ENCODE data around the gene AGR3.

AGR3 gene

DNA sequence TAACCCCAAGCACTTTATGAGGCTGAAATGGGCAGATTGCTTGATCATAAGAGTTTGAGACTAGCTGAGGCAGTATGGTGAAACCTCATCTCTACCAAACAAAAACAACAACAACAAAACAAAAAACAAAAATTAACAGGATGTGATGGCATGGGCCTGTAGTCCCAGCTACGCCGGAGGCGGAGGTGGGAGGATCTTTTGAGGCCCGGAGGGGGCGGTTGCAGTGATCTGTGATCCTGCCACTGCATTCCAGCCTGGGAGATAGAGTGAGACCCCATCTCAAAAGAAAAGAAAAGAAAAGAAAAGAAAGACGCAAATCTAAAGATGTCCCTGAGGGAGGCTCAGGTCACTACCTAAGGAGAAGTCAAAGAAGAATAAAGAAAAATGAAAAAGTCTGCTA is 41.7 kb downstream of the AGR3 start:
- no peak overlapping the region for H2AFZ ChIP-seq (ENCODE audit: low read depth, low read length)
- H3K9me3 ChIP-seq (ENCODE audit: low read length): no peaks in the 10 kb centered on the region
- no peaks in the 10 kb centered on the region for H3K27me3 ChIP-seq (ENCODE audit: insufficient read depth, low read length)
- H3K36me3 ChIP-seq (ENCODE audit: insufficient read depth, low read length): no peaks in the 10 kb centered on the region
- no peak overlapping the region for H3K4me3 ChIP-seq (ENCODE audit: low read length)
- H3K4me1 ChIP-seq (ENCODE audit: insufficient read depth, low read length): no peaks in the 10 kb centered on the region

DNA sequence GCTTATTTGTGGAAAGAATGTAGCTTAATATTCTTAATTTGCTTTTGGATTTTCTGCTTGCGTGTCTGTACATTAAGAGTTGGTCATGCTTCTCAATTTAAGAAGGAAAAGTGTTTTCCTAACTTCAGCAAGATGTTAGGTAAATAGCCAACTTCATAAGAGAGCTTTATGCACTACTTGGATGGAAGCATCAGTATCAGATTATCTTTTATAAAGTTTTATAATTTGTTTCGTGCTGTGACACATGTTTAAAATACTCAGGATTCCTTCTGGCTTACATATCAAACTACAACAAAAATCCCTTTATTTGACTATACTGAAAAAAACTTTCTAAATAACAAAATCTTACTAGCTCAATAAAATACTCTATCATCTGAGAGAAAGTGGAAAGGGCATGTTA is 42.1 kb downstream of the AGR3 start:
- H3K9me3 ChIP-seq (ENCODE audit: low read length): no peaks in the 10 kb centered on the region
- no peak overlapping the region for H3K4me3 ChIP-seq (ENCODE audit: low read length)
- H3K27me3 ChIP-seq (ENCODE audit: insufficient read depth, low read length): no peaks in the 10 kb centered on the region
- H3K36me3 ChIP-seq (ENCODE audit: insufficient read depth, low read length): no peaks in the 10 kb centered on the region
- no peak overlapping the region for H2AFZ ChIP-seq (ENCODE audit: low read depth, low read length)
- no peaks in the 10 kb centered on the region for H3K4me1 ChIP-seq (ENCODE audit: insufficient read depth, low read length)

DNA sequence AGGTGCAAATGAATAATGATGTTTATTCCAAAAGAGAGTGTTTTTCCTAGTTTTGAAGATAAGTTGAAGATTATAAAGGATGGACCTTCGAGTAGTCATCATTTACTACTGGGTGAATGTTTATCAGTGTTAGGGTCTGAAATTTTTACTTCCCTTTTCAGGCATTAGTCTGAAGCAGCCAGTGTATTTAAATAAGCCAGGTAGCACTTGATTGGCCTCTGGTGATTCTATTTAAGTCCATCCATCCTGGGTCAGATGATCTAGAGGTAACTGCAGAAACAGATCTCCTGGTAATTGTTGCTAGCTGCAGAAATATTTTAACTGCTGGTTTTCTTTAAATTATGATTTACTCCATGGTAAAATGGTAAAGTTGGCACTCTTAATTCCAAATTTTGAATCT is 42.9 kb downstream of the AGR3 start:
- H3K27me3 ChIP-seq (ENCODE audit: insufficient read depth, low read length): no peaks in the 10 kb centered on the region
- no peaks in the 10 kb centered on the region for H3K9me3 ChIP-seq (ENCODE audit: low read length)
- H3K4me3 ChIP-seq (ENCODE audit: low read length): no peak overlapping the region
- H2AFZ ChIP-seq (ENCODE audit: low read depth, low read length): no peak overlapping the region
- no peaks in the 10 kb centered on the region for H3K4me1 ChIP-seq (ENCODE audit: insufficient read depth, low read length)
- H3K36me3 ChIP-seq (ENCODE audit: insufficient read depth, low read length): no peaks in the 10 kb centered on the region

DNA sequence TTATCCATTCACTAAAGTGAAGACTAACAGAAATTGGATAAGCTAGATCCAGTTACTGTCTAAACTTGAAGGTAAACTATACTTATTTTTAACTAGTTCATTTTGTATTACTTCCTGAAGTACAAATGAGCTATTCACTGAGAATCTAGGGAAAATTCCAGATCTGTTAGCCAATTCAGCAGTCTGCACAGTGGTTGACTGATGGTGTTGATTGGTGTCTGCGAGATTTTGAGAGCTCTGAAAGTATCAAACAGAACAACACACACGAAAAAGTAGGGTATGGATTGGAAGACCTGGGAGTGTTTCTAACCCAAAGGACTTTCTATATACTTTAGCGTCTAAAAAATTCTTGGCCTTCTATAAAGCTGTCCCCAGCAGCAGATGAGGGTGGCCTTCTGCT is 43.4 kb downstream of the AGR3 start:
- Histone ChIP-seq H2AFZ (ENCODE audit: low read depth, low read length) (no peak overlapping the region), H3K9me3 (ENCODE audit: low read length) (no peaks in the 10 kb centered on the region), H3K4me3 (ENCODE audit: low read length) (no peak overlapping the region), H3K36me3 (ENCODE audit: insufficient read depth, low read length) (no peaks in the 10 kb centered on the region), H3K4me1 (ENCODE audit: insufficient read depth, low read length) (no peaks in the 10 kb centered on the region), H3K27me3 (ENCODE audit: insufficient read depth, low read length) (no peaks in the 10 kb centered on the region)

DNA sequence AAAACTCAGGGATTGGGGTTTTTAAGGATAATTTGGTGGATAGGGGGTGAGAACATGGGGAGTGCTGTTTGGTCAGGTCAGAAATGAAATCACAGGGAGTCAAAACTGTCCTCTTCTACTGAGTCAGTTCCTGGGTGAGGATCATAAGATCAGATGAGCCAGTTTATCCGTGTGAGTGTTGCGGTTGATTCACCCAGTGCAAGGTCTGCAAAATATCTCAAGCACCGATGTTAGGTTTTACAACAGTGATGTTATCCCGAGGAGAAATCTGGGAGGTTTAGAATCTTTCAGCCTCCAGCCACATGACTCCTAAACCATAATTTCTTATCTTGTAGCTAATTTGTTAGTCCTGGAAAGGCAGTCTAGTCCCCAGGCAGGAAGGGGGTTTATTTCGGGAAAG is 45.3 kb downstream of the AGR3 start:
- Histone ChIP-seq H3K4me1 (ENCODE audit: insufficient read depth, low read length) (peaks cover 3% of the 10 kb centered on the region), H3K4me3 (ENCODE audit: low read length) (no peak overlapping the region), H3K36me3 (ENCODE audit: insufficient read depth, low read length) (no peaks in the 10 kb centered on the region), H2AFZ (ENCODE audit: low read depth, low read length) (no peak overlapping the region), H3K9me3 (ENCODE audit: low read length) (no peaks in the 10 kb centered on the region), H3K27me3 (ENCODE audit: insufficient read depth, low read length) (no peaks in the 10 kb centered on the region)

DNA sequence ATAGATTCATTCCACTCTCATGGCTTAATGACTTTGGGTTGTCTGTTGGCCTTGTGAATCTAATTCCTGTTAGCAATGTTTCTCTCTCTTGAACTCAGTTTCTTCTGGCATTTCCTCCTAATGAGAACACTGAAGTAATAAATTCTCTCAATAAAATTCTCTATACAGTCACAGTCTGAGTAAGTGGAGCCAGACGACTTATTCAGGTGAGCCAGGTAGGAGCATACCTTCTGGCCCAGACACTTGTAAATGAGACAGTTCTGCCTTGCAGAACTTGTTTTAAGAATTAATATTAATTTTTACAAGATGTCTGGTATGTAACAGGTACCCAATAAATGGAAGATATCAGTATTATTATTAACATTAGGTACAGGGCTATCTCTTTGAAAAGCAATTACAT is 48.4 kb downstream of the AGR3 start:
- no peaks in the 10 kb centered on the region for H3K36me3 ChIP-seq (ENCODE audit: insufficient read depth, low read length)
- no peaks in the 10 kb centered on the region for H3K9me3 ChIP-seq (ENCODE audit: low read length)
- H3K27me3 ChIP-seq (ENCODE audit: insufficient read depth, low read length): no peaks in the 10 kb centered on the region
- no peak overlapping the region for H3K4me3 ChIP-seq (ENCODE audit: low read length)
- peaks cover 3% of the 10 kb centered on the region for H3K4me1 ChIP-seq (ENCODE audit: insufficient read depth, low read length)
- H2AFZ ChIP-seq (ENCODE audit: low read depth, low read length): no peak overlapping the region

DNA sequence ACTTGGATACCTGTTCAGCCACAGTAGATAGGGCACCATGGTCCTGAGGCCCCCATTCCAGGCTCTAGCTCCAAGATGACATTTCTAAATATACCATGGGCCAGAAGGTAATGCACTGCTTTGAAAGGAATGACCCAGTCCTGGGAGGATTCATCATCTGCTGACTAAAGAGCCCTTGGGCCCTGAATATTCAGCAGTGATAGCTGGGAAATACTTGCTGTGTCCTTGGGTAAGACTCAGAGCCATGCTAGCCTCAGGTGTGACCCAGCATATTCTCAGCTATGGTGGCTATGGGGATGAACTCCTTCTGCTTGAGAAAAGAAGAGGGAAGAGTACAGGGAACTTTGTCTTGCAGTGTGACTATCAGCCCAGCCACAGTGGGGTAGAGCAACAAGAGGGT is 55.7 kb downstream of the AGR3 start:
- Histone ChIP-seq H3K4me3 (ENCODE audit: low read length) (no peak overlapping the region), H3K4me1 (ENCODE audit: insufficient read depth, low read length) (no peaks in the 10 kb centered on the region)

DNA sequence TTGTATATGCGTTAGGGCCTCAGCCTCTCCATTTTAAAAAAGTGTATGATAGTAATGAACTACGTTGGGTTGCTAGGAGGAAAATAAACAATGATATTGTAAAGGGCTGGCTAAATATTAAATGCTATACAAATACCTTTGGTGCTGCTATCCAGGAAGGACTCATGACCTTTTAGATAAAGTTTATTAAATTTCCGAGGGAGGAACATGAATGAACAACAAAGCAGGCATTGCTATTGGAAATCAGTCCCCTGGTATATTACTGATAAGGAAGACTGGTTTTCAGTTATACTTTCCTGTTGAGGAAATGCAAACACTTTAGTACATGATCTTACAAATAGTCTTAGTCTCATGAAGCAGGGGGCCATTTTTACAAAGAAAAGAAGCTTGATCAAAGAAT is 59.8 kb downstream of the AGR3 start:
- Histone ChIP-seq H2AFZ (ENCODE audit: low read depth, low read length) (no peak overlapping the region), H3K9me3 (ENCODE audit: low read length) (no peaks in the 10 kb centered on the region), H3K4me1 (ENCODE audit: insufficient read depth, low read length) (peaks cover 5% of the 10 kb centered on the region), H3K27me3 (ENCODE audit: insufficient read depth, low read length) (no peaks in the 10 kb centered on the region), H3K4me3 (ENCODE audit: low read length) (no peak overlapping the region), H3K36me3 (ENCODE audit: insufficient read depth, low read length) (no peaks in the 10 kb centered on the region)

More for the DNA sequence above, 55.7 kb downstream of the AGR3 start:
- H3K36me3 ChIP-seq (ENCODE audit: insufficient read depth, low read length): no peaks in the 10 kb centered on the region
- no peaks in the 10 kb centered on the region for H3K9me3 ChIP-seq (ENCODE audit: low read length)
- no peak overlapping the region for H2AFZ ChIP-seq (ENCODE audit: low read depth, low read length)
- no peaks in the 10 kb centered on the region for H3K27me3 ChIP-seq (ENCODE audit: insufficient read depth, low read length)

DNA sequence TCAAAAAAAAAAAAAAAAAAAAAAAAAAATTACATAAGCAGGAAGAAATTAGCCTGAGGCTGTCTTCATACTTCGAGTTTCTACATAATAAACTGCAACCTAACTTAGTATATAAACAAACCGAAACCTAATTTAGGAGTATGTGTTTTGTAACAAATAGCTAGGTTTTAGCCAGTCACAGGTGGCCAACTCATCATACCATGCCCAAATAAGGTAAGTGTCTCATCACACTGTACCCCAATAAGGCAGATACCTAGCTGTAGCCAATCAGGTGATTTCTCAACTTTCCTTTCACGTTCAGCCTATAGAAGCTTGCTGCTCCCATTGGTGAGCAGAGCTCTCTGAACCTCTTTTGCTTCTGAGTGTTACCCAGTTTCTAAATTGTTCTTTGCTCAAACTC is 63.1 kb downstream of the AGR3 start:
- peaks cover 10% of the 10 kb centered on the region for H3K4me1 ChIP-seq (ENCODE audit: insufficient read depth, low read length)
- no peaks in the 10 kb centered on the region for H3K27me3 ChIP-seq (ENCODE audit: insufficient read depth, low read length)
- no peak overlapping the region for H2AFZ ChIP-seq (ENCODE audit: low read depth, low read length)
- H3K4me3 ChIP-seq (ENCODE audit: low read length): no peak overlapping the region
- H3K9me3 ChIP-seq (ENCODE audit: low read length): no peaks in the 10 kb centered on the region
- H3K36me3 ChIP-seq (ENCODE audit: insufficient read depth, low read length): no peaks in the 10 kb centered on the region

DNA sequence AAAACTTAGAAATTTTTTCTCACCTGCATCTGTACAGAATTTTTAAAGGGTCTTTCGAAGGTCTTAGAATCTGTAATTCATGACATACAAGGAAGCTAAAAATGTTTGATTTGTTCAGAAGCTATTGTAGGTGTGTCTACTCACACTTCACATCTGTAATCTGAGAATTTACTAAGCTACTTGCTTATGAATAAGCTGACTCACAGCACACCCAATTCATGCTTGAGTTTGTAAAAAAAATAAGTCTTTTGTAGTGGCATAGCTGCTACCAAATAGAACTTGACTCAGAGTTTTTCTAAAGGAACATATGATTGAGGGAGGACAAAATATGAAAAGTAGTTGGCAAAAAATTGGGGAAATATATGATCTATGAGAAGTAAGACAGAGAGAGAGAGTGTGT is 64.2 kb downstream of the AGR3 start:
- no peaks in the 10 kb centered on the region for H3K9me3 ChIP-seq (ENCODE audit: low read length)
- H3K36me3 ChIP-seq (ENCODE audit: insufficient read depth, low read length): no peaks in the 10 kb centered on the region
- H3K4me3 ChIP-seq (ENCODE audit: low read length): no peak overlapping the region
- H3K27me3 ChIP-seq (ENCODE audit: insufficient read depth, low read length): no peaks in the 10 kb centered on the region
- no peak overlapping the region for H2AFZ ChIP-seq (ENCODE audit: low read depth, low read length)
- peaks cover 11% of the 10 kb centered on the region for H3K4me1 ChIP-seq (ENCODE audit: insufficient read depth, low read length)

DNA sequence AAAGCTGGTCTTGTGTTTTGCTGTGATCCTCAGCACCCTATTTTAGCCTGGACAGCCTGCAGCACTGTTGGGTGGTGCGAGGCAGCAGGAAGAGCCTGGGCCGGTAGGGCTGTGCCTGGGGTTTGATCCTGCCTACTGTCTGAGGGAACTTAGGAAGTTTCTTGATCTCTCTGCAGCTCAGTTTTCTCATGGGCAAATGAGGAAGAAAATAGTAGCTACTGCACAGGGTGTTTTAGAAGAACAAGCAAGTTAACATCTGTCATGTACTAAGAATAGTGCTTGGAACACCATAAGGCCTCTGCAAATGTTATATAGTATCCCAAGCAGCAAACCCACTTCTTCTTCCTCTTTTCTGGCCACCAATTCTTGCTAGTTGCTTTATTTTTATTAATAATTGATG is 65.0 kb downstream of the AGR3 start:
- Histone ChIP-seq H3K4me1 (ENCODE audit: insufficient read depth, low read length) (peaks cover 13% of the 10 kb centered on the region), H2AFZ (ENCODE audit: low read depth, low read length) (no peak overlapping the region), H3K36me3 (ENCODE audit: insufficient read depth, low read length) (no peaks in the 10 kb centered on the region), H3K4me3 (ENCODE audit: low read length) (no peak overlapping the region), H3K27me3 (ENCODE audit: insufficient read depth, low read length) (no peaks in the 10 kb centered on the region), H3K9me3 (ENCODE audit: low read length) (no peaks in the 10 kb centered on the region)

DNA sequence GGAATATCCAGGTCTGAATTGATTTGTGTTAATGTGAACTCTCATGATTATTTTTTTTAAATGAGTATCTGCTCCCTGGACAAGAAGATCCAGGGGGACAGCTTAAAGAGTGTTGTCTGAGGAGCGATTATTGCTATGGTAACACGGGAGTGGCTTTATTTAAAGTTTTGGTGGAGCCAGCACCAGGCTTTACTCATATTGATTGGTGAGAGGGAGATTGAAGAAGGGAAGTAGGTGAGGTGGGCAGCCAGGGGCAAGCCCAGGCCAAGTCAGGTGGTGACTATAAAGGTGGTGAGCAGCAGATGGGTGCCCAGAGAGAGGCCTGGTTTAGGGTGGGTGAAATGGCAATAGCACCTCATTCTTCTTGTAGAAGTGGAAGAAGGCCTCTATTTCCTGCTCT is 66.8 kb downstream of the AGR3 start:
- no peaks in the 10 kb centered on the region for H3K9me3 ChIP-seq (ENCODE audit: low read length)
- H3K4me3 ChIP-seq (ENCODE audit: low read length): no peak overlapping the region
- no peaks in the 10 kb centered on the region for H3K36me3 ChIP-seq (ENCODE audit: insufficient read depth, low read length)
- no peaks in the 10 kb centered on the region for H3K27me3 ChIP-seq (ENCODE audit: insufficient read depth, low read length)
- H3K4me1 ChIP-seq (ENCODE audit: insufficient read depth, low read length): peaks cover 13% of the 10 kb centered on the region
- no peak overlapping the region for H2AFZ ChIP-seq (ENCODE audit: low read depth, low read length)

DNA sequence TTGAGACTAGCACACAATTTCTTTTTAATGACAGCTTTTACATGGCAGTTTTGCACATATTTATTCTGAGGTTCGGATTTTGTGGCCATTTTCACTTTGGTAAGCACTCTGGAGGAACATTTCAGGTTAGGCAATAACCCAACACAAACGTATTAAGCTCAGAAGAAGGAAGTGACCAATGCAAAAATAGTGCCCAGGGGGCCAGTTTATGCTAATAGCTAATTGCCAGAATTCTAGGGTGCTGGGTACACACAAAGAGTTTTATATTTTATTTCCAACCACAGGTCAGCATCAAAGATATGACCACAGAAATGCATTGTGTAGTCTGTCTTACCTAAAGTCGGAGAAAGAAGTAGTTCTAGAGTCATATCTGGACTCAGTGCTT is 68.6 kb downstream of the AGR3 start:
- Histone ChIP-seq H3K36me3 (ENCODE audit: insufficient read depth, low read length) (no peaks in the 10 kb centered on the region), H3K27me3 (ENCODE audit: insufficient read depth, low read length) (no peaks in the 10 kb centered on the region), H3K9me3 (ENCODE audit: low read length) (no peaks in the 10 kb centered on the region), H3K4me1 (ENCODE audit: insufficient read depth, low read length) (peaks cover 13% of the 10 kb centered on the region), H3K4me3 (ENCODE audit: low read length) (no peak overlapping the region), H2AFZ (ENCODE audit: low read depth, low read length) (no peak overlapping the region)

DNA sequence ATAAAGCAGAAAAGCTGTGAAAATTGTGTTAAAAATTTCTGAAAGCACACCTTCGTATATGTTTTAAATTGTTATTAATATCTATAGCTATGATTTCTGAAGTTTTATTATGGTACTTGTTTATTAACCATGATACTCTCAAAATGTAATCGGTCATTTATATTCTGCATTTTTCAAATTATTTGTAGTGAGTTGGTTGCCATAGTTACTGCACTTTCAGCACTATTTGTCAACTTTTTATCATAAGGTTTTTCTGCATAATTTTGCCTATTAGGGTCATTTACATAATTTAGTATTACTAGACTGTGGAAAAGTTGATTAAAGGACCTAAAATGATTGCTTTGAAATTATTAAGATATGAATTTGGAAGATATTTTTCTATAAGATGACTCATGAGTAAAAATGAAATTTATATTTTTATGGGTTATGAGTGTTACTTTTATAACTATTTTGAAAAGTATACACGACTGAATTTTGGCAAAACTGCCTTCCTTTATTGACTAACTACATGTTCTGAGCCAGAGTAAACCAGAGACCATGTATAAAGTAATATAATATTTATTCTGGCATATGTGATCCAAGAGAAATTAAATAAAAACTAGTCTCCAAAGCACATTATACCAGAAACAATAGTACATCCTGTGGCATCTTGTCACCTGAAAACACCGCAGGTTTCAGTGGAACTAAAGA is 69.1 kb downstream of the AGR3 start:
- Histone ChIP-seq H2AFZ (ENCODE audit: low read depth, low read length) (no peak overlapping the region), H3K4me3 (ENCODE audit: low read length) (no peak overlapping the region), H3K36me3 (ENCODE audit: insufficient read depth, low read length) (no peaks in the 10 kb centered on the region), H3K9me3 (ENCODE audit: low read length) (no peaks in the 10 kb centered on the region), H3K27me3 (ENCODE audit: insufficient read depth, low read length) (no peaks in the 10 kb centered on the region), H3K4me1 (ENCODE audit: insufficient read depth, low read length) (peaks cover 10% of the 10 kb centered on the region)

Measured in neuron (in vitro differentiated cells).